ENCODE measurements around the gene ACTR6.
"Not testable (repeated sequence)": the region's sequence is repeated elsewhere in the genome, so short reads cannot be mapped to it uniquely, and the experiment has no call there.

ACTR6 gene

DNA sequence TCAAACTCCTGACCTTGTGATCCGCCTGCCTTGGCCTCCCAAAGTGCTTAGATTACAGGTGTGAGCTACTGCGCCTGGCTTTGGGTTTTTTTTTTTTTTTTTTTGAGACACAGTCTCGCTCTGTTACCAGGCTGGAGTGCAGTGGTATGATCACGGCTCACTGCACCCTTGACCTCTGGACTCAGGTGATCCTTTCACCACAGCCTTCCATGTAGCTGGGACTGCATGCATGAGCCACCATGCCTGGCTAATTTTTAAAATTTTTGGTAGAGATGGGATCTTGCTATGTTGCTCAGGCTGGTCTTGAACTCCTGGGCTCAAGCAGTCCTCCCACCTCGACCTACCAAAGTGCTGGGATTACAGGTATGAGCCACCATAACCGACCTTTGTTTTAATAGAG lies 21.6 kb downstream of the ACTR6 start:
- FAIRE-seq = not testable (repeated sequence)

DNA sequence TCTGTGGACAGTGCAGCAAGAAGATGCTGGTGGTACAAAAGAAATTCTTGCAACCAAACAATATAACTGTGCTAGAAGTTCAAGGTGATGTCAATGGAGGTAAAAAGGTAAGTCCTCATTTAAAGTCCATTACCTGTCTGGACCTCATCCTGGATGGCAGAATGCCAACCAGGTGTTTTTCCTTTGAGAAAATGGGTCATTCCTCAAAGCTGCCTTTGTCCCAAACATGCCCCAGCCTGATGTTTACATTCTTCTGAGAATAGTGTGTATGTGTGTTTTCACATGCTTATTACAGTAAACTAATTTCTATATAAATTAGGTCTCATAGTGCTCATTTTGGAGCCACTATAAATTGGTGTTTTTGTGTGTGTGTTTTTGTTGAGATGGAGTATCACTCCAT lies 24.9 kb downstream of the ACTR6 start:
- no peak for FAIRE-seq

DNA sequence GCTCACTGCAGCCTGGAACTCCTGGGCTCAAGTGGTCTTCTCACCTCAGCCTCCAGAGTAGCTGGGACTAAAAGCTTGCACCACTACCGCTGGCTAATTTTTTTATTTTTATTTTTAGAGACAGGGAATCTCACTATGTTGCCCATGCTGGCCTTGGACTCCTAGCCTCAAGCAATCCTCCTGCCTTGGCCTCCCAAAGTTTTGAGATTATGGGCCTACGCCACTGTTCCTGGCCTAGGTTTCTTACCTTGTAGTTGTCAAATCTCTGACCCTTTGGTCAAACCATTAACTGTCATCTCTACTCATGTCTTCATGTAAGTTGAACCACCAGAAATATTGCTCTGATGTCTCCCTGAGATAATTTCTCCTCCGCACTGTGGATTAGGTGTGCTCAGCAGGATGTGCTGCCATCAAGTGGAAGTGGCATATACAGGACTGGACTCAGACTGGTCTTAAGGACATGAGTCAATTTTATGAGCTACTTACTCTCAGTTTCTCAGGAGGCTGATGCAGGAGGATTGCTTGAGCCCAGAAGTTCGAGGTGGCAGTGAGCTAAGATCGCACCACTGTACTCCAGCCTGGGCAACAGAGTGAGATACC lies 28.5 kb downstream of the ACTR6 start:
- no peak for FAIRE-seq

DNA sequence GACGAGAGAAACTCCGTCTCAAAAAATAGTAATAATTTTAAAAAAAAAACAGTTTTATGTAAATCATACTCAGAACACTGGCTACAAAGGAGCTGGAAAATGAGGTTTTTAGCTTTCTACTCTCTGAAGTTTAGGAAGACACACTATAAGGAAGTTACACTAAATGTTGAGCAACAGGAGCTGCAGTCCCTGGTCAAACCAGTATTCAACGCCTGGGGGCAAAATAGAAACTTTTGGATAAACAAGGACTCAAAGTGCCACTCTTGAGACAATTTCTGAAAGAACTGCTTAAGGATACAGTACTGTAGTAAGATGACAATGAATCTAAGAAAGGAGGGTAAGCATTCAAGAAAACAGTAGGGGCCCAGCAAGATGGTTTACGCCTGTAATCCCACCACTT lies 29.3 kb downstream of the ACTR6 start:
- no peak for FAIRE-seq

DNA sequence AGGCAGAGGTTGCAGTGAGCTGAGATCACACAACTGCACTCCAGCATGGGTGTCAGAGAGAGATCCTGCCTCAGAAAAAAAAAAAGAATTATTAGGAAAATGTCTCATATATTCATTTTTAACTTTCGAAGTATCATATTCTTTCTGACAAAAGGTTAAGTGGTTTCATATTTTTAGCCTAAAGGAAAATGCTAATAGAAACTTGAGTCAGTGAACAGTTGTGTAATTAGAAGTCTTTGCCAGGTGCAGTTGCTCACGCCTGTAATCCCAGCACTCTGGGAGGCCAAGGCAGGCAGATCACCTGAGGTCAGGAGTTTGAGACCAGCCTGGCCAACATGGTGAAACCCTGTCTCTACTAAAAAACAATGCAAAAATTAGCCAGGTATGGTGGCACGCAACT lies 31.3 kb downstream of the ACTR6 start:
- not testable (repeated sequence) for FAIRE-seq

DNA sequence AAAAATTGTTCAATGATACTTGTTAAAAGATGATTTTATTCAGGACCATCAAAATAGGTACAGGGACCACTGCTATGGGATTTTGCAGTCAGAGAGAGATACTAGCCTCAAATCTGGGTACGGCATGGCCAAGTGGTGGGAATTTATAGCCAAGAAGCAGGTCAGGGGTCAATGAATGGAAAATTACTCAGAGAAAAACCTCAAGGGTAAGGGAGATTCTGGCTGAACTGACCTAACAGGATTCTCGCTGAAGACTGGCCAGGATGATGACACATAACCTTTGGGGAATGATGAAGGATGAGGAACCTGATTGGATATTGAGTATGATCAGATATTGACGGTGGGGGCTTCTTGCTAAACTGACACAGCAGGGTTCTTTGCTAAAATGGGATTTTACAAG lies 33.6 kb downstream of the ACTR6 start:
- FAIRE-seq = no peak

DNA sequence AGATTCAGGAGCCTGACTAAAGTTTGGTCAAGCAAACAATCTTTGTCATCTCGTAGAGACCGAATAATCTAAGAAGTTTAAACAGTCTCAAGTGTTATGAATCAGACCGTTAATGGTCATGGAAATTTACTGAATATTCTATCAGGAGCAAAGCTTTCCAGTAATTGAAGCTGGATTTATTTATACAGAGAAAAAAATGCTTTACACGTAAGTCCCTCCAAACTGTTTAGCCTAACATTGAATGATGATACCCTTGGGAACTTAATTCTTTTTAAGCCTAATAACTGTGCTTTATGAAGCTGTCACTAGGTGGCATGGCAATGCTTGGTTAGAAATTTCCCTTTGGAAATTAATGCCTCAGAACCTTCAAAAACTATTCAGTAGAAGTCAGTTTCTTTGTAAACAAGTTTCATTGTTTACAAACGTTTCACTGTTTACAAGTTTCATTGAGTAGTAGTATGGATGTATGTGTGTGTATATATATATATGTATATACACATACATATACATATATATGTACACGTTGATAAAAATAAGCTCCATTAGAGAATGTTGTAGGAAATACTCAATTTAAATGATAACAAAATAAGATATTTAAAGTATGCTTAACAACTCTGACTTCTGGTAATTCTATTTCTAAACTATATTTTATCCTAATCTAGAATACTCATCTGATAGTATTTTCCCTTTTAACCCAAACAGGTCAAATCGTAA lies 34.1 kb downstream of the ACTR6 start:
- peak; percentile 94 for FAIRE-seq

DNA sequence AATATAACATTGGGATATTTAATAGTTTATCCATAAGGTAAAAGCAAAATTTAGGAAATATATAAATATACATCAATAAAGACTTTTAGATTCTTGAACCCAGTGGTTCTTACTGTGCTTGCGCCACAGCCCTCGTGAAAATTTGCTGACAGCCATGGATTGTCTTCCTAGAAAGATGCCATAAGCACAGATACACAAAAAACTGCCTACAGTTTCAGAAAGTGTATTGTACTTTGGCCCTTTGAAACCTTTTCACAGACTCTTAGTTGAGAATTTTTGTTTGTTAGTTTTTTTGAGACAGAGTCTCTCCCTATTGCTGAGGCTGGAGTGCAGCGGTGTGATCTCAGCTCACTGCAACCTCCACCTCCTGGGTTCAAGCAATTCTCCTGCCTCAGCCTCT lies 38.2 kb downstream of the ACTR6 start:
- no peak for FAIRE-seq

DNA sequence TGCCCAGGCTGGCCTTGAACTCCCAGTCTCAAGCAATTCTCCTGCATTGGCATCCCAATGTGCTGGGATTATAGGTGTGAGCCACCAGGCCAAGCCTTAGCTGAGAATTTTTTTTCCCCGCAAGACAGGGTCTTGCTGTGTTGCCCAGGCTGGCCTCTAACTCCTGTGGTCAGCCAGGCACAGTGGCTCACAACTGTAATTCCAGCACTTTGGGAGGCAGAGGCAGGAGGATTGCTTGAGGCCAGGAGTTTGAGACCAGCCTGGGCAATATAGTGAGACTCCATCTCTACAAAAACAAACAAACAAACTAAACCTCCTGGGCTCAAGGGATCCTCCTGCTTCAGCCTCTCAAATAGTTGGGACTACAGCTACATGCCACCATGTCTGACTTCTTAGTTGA lies 39.0 kb downstream of the ACTR6 start:
- no peak for FAIRE-seq

DNA sequence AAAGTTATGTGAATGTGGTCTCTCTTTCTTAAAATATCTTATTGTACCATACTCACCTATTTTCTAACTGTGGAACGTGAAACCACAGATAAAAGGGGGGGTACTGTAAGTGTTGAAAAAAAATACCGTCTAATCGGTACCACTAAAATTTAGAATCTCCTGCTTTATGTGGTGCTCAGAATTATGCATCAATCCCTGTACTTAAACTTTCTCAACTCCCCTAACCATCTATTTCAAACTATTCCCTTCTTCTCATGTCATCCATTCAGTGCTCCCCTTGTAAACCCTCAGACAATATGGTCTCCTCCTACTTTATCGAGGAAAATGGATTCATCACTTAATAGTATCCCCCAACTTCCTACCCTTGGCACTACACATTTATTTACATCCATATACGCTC lies 42.5 kb downstream of the ACTR6 start:
- FAIRE-seq = no peak

DNA sequence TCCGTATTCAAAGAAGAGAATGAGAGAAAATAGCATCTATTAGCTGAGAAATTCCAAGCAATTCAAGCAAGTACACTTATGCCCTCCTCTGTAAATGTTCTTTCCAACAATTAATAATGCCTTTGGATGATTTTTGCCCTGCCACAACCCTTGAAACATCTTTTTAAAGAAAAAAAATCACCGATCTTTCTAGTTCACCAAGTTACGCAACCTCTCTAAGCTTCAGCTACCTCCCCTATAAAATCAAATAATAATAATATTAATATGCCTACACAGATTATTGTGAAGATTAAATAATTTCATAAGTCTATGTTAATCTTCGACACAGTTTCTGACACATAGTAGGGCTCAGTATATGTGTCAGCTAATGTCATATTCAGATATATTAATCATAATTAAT lies 47.1 kb downstream of the ACTR6 start:
- no peak for FAIRE-seq

DNA sequence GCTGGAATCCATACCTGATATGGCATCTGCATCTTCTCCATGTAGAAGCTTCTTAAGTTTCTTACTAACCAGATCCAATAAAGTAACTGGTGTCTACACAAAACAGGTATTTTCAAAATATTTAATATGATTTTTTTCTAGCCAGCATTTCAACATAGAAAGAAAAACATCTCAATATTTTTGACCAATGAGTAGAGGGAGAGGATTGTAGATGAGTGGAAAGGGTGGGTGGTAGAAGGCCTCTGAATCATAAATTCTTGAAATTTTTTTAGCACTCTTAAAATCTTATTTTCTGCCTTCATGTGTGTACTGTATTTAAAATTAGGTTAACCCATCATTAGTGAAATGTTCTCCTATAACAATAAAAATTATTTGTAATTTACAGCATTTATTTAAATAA lies 48.3 kb downstream of the ACTR6 start:
- no peak for FAIRE-seq

DNA sequence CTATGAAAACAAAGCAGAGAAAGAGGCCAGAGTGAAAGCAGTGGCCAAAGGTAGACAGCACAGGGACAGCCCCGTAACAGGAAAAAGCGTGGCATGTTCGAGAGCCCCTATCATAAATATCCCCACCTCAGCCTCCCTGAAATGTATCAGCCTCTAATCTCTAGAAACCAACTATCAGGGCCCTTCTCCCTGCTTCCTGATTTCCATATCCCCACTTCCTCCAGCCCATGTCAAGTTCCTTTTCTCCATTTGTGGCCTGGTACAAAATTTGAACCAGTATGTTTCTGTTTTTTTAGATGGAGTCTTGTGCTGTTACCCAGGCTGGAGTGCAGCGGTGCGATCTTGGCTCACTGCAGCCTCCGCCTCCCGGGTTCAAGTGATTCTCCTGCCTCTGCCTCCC lies 49.3 kb downstream of the ACTR6 start:
- FAIRE-seq = no peak

DNA sequence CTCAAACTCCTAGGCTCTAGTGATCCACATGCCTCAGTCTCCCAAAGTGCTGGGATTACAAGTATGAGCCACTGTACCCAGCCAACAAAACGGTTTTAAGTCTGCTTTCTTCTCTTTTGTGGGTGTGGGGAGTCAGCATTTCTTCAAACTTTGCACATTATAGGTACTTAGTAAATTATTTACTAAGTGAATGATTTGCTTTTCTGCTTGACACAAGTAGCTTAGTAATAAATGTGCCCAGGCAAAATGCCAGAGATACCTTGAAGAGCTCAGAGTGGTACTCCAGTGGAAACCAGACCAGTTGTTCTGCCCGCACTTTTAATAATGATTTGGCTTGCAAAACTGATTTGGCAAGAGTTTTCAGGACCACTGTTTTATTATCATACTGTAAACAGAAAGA lies 51.3 kb downstream of the ACTR6 start:
- FAIRE-seq = no peak

DNA sequence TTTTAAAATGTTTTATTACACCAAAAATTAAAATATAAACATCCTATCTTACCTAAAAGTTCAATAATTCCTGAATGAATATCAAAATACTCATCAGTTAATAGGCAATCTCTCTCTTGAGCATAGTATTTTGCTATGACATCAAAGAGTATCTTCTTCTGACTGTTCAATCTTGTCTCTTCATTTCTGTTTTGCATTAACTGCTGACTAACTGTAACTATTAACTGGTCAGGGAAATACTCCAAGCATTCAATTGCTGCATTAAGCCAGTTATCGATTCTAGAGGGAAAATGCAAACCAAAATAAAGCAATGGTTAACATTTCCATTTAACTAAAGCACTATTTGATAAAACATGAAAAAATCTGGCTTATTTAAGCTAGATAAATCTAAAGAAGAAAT lies 52.8 kb downstream of the ACTR6 start:
- FAIRE-seq = no peak

DNA sequence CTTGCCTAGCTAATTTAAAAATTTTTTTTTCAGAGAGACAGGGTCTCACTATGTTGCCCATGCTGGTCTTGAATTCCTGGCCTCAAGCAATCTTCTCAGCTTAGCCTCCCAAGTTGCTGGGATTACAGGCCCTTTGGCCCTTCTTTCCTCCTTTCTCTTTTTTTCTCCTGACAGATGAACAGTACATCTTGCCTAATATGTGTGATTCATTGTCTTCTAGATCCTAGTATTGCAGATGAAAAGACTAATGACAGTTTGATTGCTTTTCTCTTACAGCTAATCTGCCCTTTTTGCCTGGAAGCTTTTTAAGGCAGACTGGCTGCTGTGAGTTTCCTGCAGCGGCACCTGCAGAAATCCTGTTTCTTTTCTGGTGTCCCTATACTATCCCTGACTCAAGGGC lies 54.3 kb downstream of the ACTR6 start:
- no peak for FAIRE-seq

DNA sequence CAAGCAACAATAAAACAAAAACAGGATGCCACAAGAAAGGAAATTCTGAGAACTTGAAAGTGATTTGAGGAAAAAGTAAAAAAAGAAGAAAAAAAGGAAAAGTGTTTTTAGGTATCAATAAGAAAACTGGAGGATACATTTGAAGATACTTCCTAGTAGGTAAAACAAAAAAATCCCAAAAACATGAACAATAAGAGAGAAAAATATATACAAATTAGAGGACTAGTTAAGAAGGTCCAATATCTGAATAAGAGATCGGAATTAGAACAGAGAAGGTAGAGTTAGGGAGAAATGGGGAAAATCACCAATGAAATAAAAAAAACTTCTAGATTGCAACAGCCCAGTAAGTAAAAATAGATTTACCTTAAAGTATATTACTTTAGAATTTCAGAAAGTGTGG lies 57.5 kb downstream of the ACTR6 start:
- no peak for FAIRE-seq

DNA sequence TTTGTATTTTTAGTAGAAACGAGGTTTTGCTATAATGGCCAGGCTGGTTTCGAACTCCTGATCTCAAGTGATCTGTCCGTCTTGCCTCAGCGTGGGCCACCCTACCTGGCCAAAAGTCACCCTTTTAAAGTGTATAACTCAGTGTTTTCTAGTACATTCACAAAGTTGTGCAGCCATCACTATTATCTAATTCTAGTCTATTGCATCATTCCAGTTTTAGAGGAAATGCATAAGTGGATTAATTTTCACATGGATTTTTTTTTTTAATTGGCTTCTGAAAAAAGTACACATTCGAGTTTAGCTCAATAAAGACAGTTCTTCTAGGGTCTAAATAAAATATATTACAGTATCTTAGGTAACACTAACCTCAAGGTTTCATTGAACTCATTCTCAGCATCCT lies 62.5 kb downstream of the ACTR6 start:
- FAIRE-seq = no peak

DNA sequence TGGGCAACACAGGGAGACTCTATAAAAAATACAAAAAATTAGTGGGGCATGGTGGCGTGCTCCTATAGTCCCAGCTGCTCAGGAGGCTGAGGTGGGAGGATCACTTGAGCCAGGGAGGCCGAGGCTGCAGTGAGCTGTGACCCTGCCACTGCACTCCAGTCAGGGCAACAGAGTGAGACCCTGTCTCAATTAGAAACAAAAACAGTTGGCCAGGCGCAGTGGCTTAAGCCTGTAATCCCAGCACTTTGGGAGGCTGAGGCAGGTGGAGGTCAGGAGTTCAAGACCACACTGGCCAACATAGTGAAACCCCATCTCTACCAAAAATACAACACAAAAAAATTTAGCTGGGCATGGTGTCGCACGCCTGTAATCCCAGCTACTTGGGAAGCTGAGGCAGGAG lies 64.5 kb downstream of the ACTR6 start:
- FAIRE-seq = not testable (repeated sequence)

DNA sequence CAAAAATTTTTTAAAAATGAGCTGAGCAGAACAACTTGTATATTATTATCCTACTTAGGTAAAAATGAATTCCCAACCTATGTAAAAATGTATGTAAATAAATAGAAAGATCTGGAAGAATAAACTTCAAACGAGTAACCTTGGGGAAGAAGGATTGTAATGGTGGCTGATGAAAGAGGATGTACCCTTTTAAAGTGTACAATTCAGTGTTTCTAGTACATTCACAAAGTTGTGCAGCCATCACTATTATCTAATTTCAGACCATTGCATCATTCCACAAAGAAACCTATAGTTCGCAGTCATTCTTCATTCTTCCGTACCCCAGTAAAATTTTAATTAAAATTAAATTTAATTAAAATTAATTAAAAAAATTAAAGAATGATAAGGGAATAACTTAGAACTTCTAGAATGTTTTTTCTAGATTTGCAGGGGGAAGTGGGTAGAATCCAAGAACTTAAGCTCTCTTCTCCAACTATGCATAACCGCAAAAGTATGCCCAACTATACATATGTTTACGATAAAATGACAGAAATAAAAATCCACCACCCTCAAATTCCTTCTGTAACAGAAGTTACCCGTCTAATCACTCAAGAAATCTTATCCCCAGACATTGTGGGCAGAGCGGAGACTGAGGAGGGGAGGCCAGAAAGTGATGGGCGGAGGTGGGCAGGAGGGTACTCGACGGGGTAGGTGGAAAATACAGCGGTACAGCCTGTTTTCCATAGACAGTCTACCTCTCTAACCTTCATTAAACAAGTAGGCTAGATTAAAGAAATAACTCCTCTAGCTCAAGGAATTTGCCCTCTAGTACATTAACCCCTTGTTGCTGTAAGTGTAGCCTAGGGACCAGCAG lies 65.3 kb downstream of the ACTR6 start:
- no peak for FAIRE-seq

DNA sequence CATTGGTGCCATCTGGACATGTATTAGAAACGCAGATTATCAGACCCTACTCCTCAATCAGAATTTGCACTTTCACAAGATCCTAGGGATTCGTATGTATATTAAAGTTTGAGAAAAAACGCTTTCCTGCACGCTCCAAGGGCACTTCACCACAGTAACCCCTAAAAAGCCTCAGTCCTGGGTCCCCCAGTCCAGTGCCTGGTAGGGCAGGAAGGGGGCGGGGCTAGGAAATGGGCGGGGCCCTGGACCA lies 65.9 kb downstream of the ACTR6 start:
- no peak for FAIRE-seq

DNA sequence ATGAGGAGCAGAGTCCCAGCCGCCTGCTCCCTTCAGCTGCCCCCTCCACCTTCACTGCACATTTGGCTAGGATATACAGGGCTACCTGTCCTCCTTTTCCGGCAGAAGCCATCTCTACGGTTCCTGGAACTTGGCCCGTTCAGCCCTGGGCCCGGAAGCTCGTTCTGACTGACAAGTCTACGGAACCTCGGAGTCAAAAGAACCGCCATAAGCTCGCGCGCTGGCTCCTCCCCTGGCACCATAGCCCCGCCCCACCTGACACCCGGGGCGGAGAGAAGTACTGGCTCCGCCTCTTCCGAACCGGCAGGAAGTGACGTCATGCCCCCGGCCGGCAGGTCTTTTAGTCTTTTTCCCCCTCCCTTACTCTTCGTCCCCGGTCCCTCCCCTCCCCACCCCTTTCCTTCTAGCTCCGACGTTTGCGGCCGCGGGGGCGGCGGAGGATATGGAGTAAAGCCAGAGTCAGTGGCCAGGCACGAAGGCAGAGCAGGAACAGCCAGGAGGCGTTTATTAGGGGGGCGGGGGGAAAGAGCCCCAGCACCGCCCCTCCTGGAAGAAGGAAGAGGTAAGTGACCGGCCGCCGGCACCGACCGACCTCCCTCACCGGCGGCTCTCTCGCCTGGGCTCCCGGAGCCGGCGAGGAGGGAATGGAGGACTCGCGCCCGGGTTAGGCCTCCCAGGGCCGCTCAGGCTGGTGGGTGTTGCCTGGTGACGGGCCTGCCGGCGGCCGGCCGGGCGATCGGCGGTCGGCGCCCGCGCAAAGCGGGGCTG lies 66.4 kb downstream of the ACTR6 start, which contains the start of the genes DEPDC4 and SCYL2:
DEPDC4 (minus strand) TSS at position 245 of the 768 bp plus-strand sequence; CDS start at position 242, 3 bp downstream.
SCYL2 (plus strand) TSS at position 343 of the 768 bp plus-strand sequence. CDS start 15,794 bp downstream, outside the sequence.
- peak; percentile 95 for FAIRE-seq

DNA sequence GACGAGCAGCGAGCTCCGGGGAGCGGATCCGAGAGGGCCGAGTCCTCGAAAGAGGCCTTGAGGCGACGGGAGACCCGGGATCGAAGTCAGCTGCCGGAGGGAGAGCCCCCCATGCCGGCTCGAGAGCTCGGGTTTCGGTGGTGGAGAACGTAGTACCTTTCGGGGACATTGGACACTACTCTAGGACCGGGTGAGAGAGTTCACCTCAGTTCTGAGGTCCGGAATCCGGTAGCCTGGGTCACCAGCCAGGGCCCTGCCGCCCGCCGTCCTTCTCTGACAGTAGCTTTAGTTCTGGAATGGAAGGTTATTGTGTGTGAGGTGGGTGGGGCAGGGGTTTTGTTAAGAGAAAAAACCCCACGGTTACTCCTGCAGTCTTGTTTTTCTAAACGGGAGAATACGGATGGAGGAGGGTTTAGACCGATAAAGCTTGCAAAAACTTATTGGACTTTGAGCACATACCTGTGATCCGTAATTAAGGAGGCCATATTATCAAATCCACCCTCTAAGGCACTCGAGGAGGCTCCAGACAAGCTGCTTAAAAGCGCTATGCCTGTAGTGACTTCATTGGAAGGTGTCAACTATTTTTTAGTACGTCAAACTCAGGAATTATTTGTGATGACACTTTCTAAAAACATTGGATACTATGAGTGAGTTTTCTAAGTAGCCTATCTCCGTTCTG lies 67.1 kb downstream of the ACTR6 start:
- FAIRE-seq = no peak
